Brain microvascular endothelial cell (primary cell): ENCODE measurements around the gene GPR162.

Experiments
- DNase-seq: peaks from one replicate; pipeline ENCODE4 v3.0.0-alpha.2; 2020
- H3K27ac ChIP-seq: fragments of 250-450 bp; sonication (Bioruptor Pico); 2 replicates; pipeline ENCODE4 v1.5.1; 2020; ENCODE audit warnings: mild to moderate bottlenecking, moderate library complexity
- H3K27me3 ChIP-seq: fragments of 250-450 bp; sonication (Bioruptor Pico); replicated peaks from 2 replicates; pipeline ENCODE4 v1.5.1; 2020; ENCODE audit warnings: mild to moderate bottlenecking
- H3K36me3 ChIP-seq: fragments of 250-450 bp; sonication (Bioruptor Pico); replicated peaks from 2 replicates; pipeline ENCODE4 v1.5.1; 2020; ENCODE audit warnings: mild to moderate bottlenecking
- H3K4me3 ChIP-seq: 2 replicates; pipeline ENCODE4 v1.5.1; 2011; ENCODE audit warnings: low read depth, mild to moderate bottlenecking, control low read depth, low read length, moderate library complexity
- in situ Hi-C: cut with HindIII; loops from 2 replicates; pipeline ENCODE4 v1.10.0; 2017; ENCODE audit warnings: low sequenced_read_pairs, low pct_ligation_motif_present
- TF ChIP-seq, protein P1 (sequence below): IDR thresholded peaks from 2 replicates; pipeline ENCODE4 v1.5.1; 2011; ENCODE audit warnings: low read depth, mild to moderate bottlenecking, moderate library complexity, low read length, control low read depth, inconsistent platforms; ENCODE audit errors: missing control alignments

GPR162 gene

DNA sequence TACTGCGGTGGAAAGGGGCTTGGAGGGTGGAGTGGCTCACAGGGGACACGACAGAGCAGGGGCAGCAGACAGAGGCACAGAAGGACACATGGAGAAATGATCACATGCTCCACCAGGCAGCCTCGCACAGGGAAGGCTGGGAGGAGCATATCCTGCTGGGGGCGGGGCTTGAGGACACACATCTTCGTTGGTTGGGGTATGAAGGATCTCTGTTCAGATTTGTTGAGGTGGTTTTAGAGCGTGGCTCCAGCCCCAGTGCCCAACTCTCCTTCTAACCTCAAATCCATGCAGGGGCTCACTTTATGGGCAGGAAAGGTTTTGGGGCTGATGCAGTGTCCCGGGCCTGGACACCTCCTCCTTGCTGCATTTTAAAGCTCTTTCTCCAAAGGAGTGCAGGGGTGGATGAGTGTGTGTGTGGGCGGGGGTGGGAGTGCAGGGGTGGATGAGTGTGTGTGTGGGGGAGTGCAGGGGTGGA, 5.9 kb downstream of the GPR162 start:
- TF ChIP-seq, protein P1, sequence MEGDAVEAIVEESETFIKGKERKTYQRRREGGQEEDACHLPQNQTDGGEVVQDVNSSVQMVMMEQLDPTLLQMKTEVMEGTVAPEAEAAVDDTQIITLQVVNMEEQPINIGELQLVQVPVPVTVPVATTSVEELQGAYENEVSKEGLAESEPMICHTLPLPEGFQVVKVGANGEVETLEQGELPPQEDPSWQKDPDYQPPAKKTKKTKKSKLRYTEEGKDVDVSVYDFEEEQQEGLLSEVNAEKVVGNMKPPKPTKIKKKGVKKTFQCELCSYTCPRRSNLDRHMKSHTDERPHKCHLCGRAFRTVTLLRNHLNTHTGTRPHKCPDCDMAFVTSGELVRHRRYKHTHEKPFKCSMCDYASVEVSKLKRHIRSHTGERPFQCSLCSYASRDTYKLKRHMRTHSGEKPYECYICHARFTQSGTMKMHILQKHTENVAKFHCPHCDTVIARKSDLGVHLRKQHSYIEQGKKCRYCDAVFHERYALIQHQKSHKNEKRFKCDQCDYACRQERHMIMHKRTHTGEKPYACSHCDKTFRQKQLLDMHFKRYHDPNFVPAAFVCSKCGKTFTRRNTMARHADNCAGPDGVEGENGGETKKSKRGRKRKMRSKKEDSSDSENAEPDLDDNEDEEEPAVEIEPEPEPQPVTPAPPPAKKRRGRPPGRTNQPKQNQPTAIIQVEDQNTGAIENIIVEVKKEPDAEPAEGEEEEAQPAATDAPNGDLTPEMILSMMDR, result no peak
- H3K4me3 ChIP-seq, result peak overlapping the region; percentile 39
- H3K27me3 ChIP-seq, result no peaks in the 10 kb centered on the region
- peaks cover 21% of the 10 kb centered on the region for H3K36me3 ChIP-seq
- in situ Hi-C loops, result no loop called here
- DNase-seq, result peak; percentile 81
- H3K27ac ChIP-seq, result peak overlapping the region; percentile 2

DNA sequence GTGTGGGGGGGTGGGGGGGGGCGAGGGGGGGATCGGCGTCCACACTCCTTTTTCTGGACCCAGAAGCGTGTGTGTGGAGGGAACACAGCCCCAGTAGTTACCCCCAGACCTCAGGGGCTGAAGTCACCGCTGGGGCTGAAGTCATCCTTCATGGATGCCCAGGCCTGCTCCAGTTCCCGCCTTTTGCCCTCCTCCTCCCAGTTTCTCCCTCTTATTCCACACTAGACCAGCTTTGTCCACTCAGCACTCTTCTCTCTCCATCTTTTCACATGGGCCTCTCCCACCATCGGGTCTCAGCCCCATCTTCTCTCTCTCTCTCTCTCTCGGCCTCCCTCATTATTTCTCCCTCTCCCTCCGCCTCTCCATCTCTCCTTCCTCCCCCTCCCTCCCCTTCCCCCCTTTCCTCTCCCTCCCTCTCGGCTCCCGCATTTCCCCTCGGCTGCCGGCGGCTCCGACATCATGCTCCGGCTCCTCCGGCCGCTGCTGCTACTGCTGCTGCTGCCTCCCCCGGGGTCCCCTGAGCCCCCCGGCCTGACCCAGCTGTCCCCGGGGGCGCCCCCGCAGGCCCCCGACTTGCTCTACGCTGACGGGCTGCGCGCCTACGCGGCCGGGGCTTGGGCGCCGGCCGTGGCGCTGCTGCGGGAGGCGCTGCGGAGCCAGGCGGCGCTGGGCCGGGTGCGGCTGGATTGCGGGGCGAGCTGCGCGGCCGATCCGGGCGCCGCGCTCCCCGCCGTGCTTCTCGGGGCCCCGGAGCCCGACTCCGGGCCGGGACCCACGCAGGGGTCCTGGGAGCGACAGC, 6.6 kb downstream of the GPR162 start, which contains the start of gene P3H3:
P3H3 (plus strand) TSS at position 426 of the 799 bp plus-strand sequence; CDS start at position 460, 34 bp downstream.
- H3K36me3 ChIP-seq, result peaks cover 23% of the 10 kb centered on the region
- DNase-seq, result peak; percentile 15

DNA sequence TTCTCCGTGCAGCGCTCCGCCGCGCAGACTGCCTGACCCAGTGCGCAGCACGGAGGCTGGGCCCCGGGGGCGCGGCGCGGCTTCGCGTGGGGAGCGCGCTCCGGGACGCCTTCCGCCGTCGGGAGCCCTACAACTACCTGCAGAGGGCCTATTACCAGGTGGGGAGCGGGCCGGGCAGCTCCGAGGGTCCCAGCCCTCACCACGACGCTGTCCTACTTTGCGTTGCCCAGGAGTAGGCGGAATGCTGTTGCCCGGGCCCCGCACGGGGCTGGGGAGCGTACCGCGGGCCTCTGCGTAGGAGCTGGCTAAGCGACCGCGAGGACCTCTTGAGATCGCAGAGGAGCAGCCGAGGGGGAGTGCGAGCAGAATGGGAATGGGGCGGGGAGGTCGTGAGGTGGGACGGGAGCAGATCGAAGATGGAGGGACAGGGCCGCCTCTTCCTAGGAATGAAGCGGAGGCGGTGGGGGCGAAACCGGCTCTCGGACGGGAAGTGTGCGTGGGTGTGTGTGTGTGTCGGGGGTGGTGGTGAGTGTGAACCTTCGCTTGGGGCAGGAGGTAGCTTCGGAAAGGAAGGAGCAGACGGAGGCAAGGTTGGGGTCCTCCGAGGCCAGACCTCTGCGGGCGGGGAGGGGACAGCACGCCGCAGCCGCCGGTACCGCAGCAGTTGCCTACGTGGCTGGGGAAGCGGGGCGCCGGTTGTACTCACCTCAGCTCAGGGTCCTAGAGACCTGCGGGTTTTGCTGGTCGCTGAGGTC, 7.3 kb downstream of the GPR162 start:
- H3K27me3 ChIP-seq, result no peaks in the 10 kb centered on the region
- H3K36me3 ChIP-seq, result peaks cover 31% of the 10 kb centered on the region
- TF ChIP-seq, protein P1, result no peak
- in situ Hi-C loops, result no loop called here
- peak overlapping the region; percentile 57 for H3K27ac ChIP-seq
- DNase-seq, result peak; percentile 50
- peak overlapping the region; percentile 91 for H3K4me3 ChIP-seq

More for the DNA sequence above, 6.6 kb downstream of the GPR162 start, which contains the start of gene P3H3:
- TF ChIP-seq, protein P1, result no peak
- H3K27ac ChIP-seq, result peak within 1 kb of the TSS; percentile 57
- in situ Hi-C loops, result no loop called here
- H3K4me3 ChIP-seq, result peak within 1 kb of the TSS; percentile 91
- no peaks in the 10 kb centered on the region for H3K27me3 ChIP-seq

DNA sequence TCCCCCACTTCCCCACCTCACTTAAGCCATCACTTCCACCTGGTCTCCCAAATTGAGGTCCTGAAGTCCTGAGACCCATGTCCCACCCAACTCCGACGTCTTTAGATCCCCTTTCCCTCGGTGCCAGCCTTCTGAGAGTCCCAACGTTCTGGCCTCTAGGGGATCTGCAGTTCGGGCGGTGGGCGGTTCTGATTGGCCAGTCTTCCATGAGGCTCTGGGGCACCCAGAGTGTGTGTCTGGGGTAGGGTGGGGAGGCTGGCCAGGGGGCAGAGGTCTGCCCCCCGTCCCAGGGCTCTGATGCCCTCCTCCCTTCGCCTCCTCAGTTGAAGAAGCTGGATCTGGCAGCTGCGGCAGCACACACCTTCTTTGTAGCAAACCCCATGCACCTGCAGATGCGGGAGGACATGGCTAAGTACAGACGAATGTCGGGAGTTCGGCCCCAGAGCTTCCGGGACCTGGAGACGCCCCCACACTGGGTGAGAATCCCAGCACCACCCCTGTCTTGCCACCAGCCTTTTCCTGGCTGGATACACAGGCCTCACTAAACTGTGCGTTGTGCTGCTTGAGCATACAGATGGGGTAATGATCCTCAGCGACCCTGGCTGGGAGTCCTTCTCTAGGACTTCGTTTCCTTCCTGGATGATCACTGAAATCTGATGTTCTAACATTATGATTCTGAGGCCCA, 8.1 kb downstream of the GPR162 start:
- peak overlapping the region; percentile 91 for H3K4me3 ChIP-seq
- H3K36me3 ChIP-seq, result peaks cover 38% of the 10 kb centered on the region
- in situ Hi-C loops, result no loop called here
- TF ChIP-seq, protein P1, result peak; percentile 50
- H3K27me3 ChIP-seq, result no peaks in the 10 kb centered on the region
- DNase-seq, result peak; percentile 28
- peak overlapping the region; percentile 57 for H3K27ac ChIP-seq

DNA sequence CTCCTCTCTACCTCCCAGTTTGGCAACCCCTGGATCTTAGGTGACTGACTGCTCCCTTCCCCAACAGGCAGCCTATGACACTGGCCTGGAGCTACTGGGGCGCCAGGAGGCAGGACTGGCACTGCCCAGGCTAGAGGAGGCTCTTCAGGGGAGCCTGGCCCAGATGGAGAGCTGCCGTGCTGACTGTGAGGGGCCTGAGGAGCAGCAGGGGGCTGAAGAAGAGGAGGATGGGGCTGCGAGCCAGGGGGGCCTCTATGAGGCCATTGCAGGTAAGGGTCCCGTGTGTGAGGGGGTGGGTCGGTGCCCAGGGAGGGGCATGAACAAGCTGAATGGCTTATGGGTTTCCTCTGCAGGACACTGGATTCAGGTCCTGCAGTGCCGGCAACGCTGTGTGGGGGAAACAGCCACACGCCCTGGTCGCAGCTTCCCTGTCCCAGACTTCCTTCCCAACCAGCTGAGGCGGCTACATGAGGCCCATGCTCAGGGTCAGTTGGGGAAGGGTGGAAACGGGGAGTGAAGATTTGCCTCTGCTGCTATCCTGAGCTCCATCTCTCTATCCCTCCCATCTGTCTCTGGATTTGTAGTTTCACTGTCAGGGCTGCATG, 8.8 kb downstream of the GPR162 start:
- Histone ChIP-seq H3K27ac (no peak overlapping the region), H3K36me3 (peaks cover 38% of the 10 kb centered on the region), H3K27me3 (no peaks in the 10 kb centered on the region), H3K4me3 (peak overlapping the region; percentile 91)
- no peak for DNase-seq
- in situ Hi-C loops, result no loop called here
- TF ChIP-seq, protein P1, result no peak
